RWPE2 (cell line): Measurements from ENCODE around the gene KCNK17.

Source experiments
- ATAC-seq: fragments of 200-7000 bp; cut with Tn5 transposase; 3 replicates; pipeline ENCODE4 v1.9.1; 2021; ENCODE audit warnings: low read depth
- DNase-seq: peaks from one replicate; pipeline ENCODE4 v3.0.0-alpha.2; 2020; ENCODE audit warnings: low spot score
- H3K27ac ChIP-seq: fragments of 450-650 bp; 2 replicates; pipeline ENCODE4 v1.5.1; 2017; ENCODE audit warnings: mild to moderate bottlenecking; ENCODE audit not compliant: poor library complexity, severe bottlenecking
- H3K27me3 ChIP-seq: fragments of 250-450 bp; sonication (Bioruptor Pico); 2 replicates; pipeline ENCODE4 v1.5.1; 2021; ENCODE audit warnings: mild to moderate bottlenecking, moderate library complexity; ENCODE audit not compliant: insufficient read depth, poor library complexity, severe bottlenecking
- H3K36me3 ChIP-seq: fragments of 250-450 bp; sonication (Bioruptor Pico); 2 replicates; pipeline ENCODE4 v1.5.1; 2020; ENCODE audit warnings: low read depth, mild to moderate bottlenecking, moderate library complexity
- H3K4me1 ChIP-seq: fragments of 250-450 bp; sonication (Bioruptor Pico); 2 replicates; pipeline ENCODE4 v1.5.1; 2021; ENCODE audit warnings: mild to moderate bottlenecking, moderate library complexity; ENCODE audit not compliant: insufficient read depth, poor library complexity, severe bottlenecking
- H3K4me3 ChIP-seq: fragments of 250-450 bp; sonication (Bioruptor Pico); 2 replicates; pipeline ENCODE4 v1.5.1; 2021; ENCODE audit warnings: mild to moderate bottlenecking, moderate library complexity; ENCODE audit not compliant: severe bottlenecking
- H3K9me3 ChIP-seq: fragments of 250-450 bp; sonication (Bioruptor Pico); 2 replicates; pipeline ENCODE4 v1.5.1; 2021; ENCODE audit warnings: mild to moderate bottlenecking, moderate library complexity; ENCODE audit not compliant: severe bottlenecking
- CTCF ChIP-seq: fragments of 450-650 bp; IDR thresholded peaks from one replicate; pipeline ENCODE4 v1.5.1; 2017; ENCODE audit warnings: mild to moderate bottlenecking, moderate library complexity; ENCODE audit not compliant: poor library complexity, severe bottlenecking

The KCNK17 gene

GRCh38 chr6:39321761-39322160 lies 7.5 kb upstream of the KCNK17 start:
- H3K4me3 ChIP-seq = no peak overlapping the region
- H3K4me1 ChIP-seq = no peaks in the 10 kb centered on the region
- H3K27me3 ChIP-seq = no peaks in the 10 kb centered on the region
- ATAC-seq (no peak), DNase-seq (no peak)
- no peaks in the 10 kb centered on the region for H3K9me3 ChIP-seq
- no peak overlapping the region for H3K27ac ChIP-seq
- no peak for TF ChIP-seq CTCF
- H3K36me3 ChIP-seq = no peaks in the 10 kb centered on the region

- no peak for ATAC-seq
- Histone ChIP-seq H3K27ac (no peak overlapping the region), H3K9me3 (no peaks in the 10 kb centered on the region), H3K4me3 (no peak overlapping the region), H3K4me1 (no peaks in the 10 kb centered on the region), H3K36me3 (no peaks in the 10 kb centered on the region), H3K27me3 (peaks cover under 1% of the 10 kb centered on the region)
- TF ChIP-seq CTCF = no peak
- DNase-seq = no peak
Measured at GRCh38 chr6:39320363-39320984, 6.3 kb upstream of the KCNK17 start.

- Histone ChIP-seq H3K4me1 (no peaks in the 10 kb centered on the region), H3K4me3 (no peak overlapping the region), H3K9me3 (no peaks in the 10 kb centered on the region), H3K36me3 (no peaks in the 10 kb centered on the region), H3K27me3 (peaks cover 7% of the 10 kb centered on the region), H3K27ac (no peak overlapping the region)
- ATAC-seq = no peak
- no peak for DNase-seq
- no peak for TF ChIP-seq CTCF
Measured at GRCh38 chr6:39319621-39320362, 5.6 kb upstream of the KCNK17 start.

GRCh38 chr6:39317256-39317655 lies 3.0 kb upstream of the KCNK17 start:
- H3K4me1 ChIP-seq = no peaks in the 10 kb centered on the region
- H3K36me3 ChIP-seq = no peaks in the 10 kb centered on the region
- H3K9me3 ChIP-seq = no peaks in the 10 kb centered on the region
- TF ChIP-seq CTCF = no peak
- no peak for DNase-seq
- ATAC-seq = no peak
- H3K27ac ChIP-seq = no peak overlapping the region
- peaks cover 33% of the 10 kb centered on the region for H3K27me3 ChIP-seq
- H3K4me3 ChIP-seq = no peak overlapping the region
